ENCODE results near the gene LRRC4C. TPM values are rescaled to one million over a fixed set of nuclear protein-coding genes. Genes with fewer than 3 reads are reported as not detected.

Gene LRRC4C
- total and polyA plus RNA-seq, 2 donors (not counting 3 experiments of a cell fraction or from before 2014, with no cell fraction given), result not detected

- Histone ChIP-seq H3K4me3 (replicated peaks in 1 of 3; ENCODE audit: insufficient read depth in 1 of 3, low read depth in 1 of 3, low read length in 3 of 3) (no peak overlapping the region), H3K4me2 (ENCODE audit: insufficient read depth, low read length) (no peak overlapping the region), H3K27ac (ENCODE audit: insufficient read depth, low read depth, low read length) (no peak overlapping the region), H3K36me3 (ENCODE audit: control insufficient read depth in 2 of 2, extremely low read depth in 1 of 2, insufficient read depth in 2 of 2, low read length in 2 of 2) (no peaks in the 10 kb centered on the region), H3K9ac (replicated peaks; ENCODE audit: extremely low read depth, insufficient read depth, low read length) (no peak overlapping the region), H3K27me3 (ENCODE audit: control insufficient read depth in 2 of 2, insufficient read depth in 2 of 2, low read length in 2 of 2) (no peaks in the 10 kb centered on the region), H3K9me1 (replicated peaks; ENCODE audit: control insufficient read depth, extremely low read depth, insufficient read depth, low read length) (no peaks in the 10 kb centered on the region), H3K79me2 (ENCODE audit: control insufficient read depth, insufficient read depth, low read length) (no peaks in the 10 kb centered on the region), H3K9me3 (replicated peaks; ENCODE audit: control insufficient read depth, insufficient read depth, low read length) (no peaks in the 10 kb centered on the region), H3K4me1 (ENCODE audit: control insufficient read depth, extremely low read depth, insufficient read depth, low read length) (no peaks in the 10 kb centered on the region), H4K20me1 (replicated peaks; ENCODE audit: control insufficient read depth, extremely low read depth, insufficient read depth, low read length) (no peaks in the 10 kb centered on the region), H2AFZ (ENCODE audit: low read depth, low read length) (no peak overlapping the region)
- dilution Hi-C loops (cut with MboI; ENCODE audit: extremely low pct_ligation_motif_present, low sequenced_read_pairs), result no loop called here
- no TSS peak for BruUV-seq (replicated peaks)
- CTCF ChIA-PET, result no interaction called here
- FAIRE-seq (no peak), DNase-seq (ENCODE audit: low read depth, low spot score) (no peak)
- POLR2A ChIA-PET, result no interaction called here
- intact Hi-C loops (cut with micrococcal nuclease), result no loop called here
- TF ChIP-seq, protein P1, sequence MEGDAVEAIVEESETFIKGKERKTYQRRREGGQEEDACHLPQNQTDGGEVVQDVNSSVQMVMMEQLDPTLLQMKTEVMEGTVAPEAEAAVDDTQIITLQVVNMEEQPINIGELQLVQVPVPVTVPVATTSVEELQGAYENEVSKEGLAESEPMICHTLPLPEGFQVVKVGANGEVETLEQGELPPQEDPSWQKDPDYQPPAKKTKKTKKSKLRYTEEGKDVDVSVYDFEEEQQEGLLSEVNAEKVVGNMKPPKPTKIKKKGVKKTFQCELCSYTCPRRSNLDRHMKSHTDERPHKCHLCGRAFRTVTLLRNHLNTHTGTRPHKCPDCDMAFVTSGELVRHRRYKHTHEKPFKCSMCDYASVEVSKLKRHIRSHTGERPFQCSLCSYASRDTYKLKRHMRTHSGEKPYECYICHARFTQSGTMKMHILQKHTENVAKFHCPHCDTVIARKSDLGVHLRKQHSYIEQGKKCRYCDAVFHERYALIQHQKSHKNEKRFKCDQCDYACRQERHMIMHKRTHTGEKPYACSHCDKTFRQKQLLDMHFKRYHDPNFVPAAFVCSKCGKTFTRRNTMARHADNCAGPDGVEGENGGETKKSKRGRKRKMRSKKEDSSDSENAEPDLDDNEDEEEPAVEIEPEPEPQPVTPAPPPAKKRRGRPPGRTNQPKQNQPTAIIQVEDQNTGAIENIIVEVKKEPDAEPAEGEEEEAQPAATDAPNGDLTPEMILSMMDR (IDR thresholded peaks at IDR 0.05; ENCODE audit: extremely low read depth in 1 of 2, insufficient read depth in 1 of 2, low read depth in 1 of 2, low read length in 2 of 2), result no peak
- TF ChIP-seq GATA2 (IDR thresholded peaks at IDR 0.05; ENCODE audit: insufficient read depth, insufficient read length, low read depth, low read length) (no peak), POLR2AphosphoS5 (IDR thresholded peaks at IDR 0.05; ENCODE audit: insufficient read depth, low read depth, low read length) (no peak), FOS (IDR thresholded peaks at IDR 0.05; ENCODE audit: borderline replicate concordance, insufficient read depth, low read length) (no peak), POLR2A (IDR thresholded peaks at IDR 0.05; ENCODE audit: low read depth, low read length) (no peak), MYC (IDR thresholded peaks at IDR 0.05; ENCODE audit: low read depth, low read length) (no peak), EZH2 (IDR thresholded peaks at IDR 0.05; ENCODE audit: borderline replicate concordance, low read depth, low read length, severe bottlenecking) (no peak), JUN (IDR thresholded peaks at IDR 0.05; ENCODE audit: borderline replicate concordance, insufficient read depth, insufficient read length, low read depth) (no peak)
- TF ChIP-seq, protein P2, sequence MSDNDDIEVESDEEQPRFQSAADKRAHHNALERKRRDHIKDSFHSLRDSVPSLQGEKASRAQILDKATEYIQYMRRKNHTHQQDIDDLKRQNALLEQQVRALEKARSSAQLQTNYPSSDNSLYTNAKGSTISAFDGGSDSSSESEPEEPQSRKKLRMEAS (IDR thresholded peaks at IDR 0.05; ENCODE audit: insufficient read depth, insufficient read length), result no peak
Measured at GRCh38 chr11:41118521-41118920, 340.9 kb downstream of the LRRC4C start.

Measured in endothelial cell of umbilical vein (primary cell).